OCI-LY3 (cell line): ENCODE measurements around the gene FOSL2.

ENCODE experiments used
- H2AFZ ChIP-seq: fragments of 200-600, 300-600 bp; shearing (Covaris generic); 2 replicates; pipeline ENCODE4 v1.6.0; 2014; ENCODE audit warnings: antibody characterized with exemption, low read depth, low read length
- H3K27ac ChIP-seq: fragments of 200-600, 300-600 bp; sonication (generic); 2 replicates; pipeline ENCODE4 v1.5.1; 2014; ENCODE audit warnings: mild to moderate bottlenecking, low read length, moderate library complexity, mixed read lengths
- H3K27me3 ChIP-seq: fragments of 200-600, 300-600 bp; sonication (generic); 2 replicates; pipeline ENCODE4 v1.6.1; 2014; ENCODE audit warnings: low read depth, low read length, mixed read lengths
- H3K36me3 ChIP-seq: fragments of 200-600, 300-600 bp; sonication (generic); replicated peaks from 2 replicates; pipeline ENCODE3; 2014; ENCODE audit warnings: low read depth, low read length, mixed read lengths
- H3K4me1 ChIP-seq: fragments of 300-600, 200-600 bp; sonication (generic); 2 replicates; pipeline ENCODE4 v1.6.1; 2014; ENCODE audit warnings: low read length, mixed read lengths
- H3K4me2 ChIP-seq: fragments of 200-600, 300-600 bp; sonication (generic); 2 replicates; pipeline ENCODE4 v1.6.1; 2014; ENCODE audit warnings: low read length, mixed read lengths
- H3K4me3 ChIP-seq: fragments of 300-600, 200-600 bp; sonication (generic); 2 replicates; pipeline ENCODE4 v1.5.1; 2014; ENCODE audit warnings: antibody characterized with exemption, mild to moderate bottlenecking, low read length, moderate library complexity
- H3K79me2 ChIP-seq: fragments of 300-600, 200-600 bp; shearing (Covaris generic); 2 replicates; pipeline ENCODE4 v1.6.1; 2014; ENCODE audit warnings: mild to moderate bottlenecking, low read length, mixed read lengths
- H3K9ac ChIP-seq: fragments of 300-600, 200-600 bp; shearing (Covaris generic); 2 replicates; pipeline ENCODE4 v1.6.0; 2014; ENCODE audit warnings: mild to moderate bottlenecking, low read length, moderate library complexity
- H3K9me3 ChIP-seq: fragments of 200-600, 300-600 bp; shearing (Covaris generic); 2 replicates; pipeline ENCODE4 v1.6.1; 2014; ENCODE audit warnings: low read length, mixed read lengths; ENCODE audit not compliant: insufficient read depth
- H4K20me1 ChIP-seq: fragments of 200-600, 300-600 bp; sonication (generic); 2 replicates; pipeline ENCODE4 v1.6.1; 2016; ENCODE audit warnings: low read length, mixed read lengths; ENCODE audit not compliant: insufficient read depth
- CTCF ChIP-seq: fragments of 200-600, 300-600 bp; sonication (generic); IDR thresholded peaks from 2 replicates; pipeline ENCODE4 v1.5.1; 2014; ENCODE audit warnings: antibody characterized with exemption, low read length, low read depth
- EZH2phosphoT487 ChIP-seq: fragments of 200-600 bp; shearing (Covaris generic); IDR thresholded peaks from 2 replicates; pipeline ENCODE4 v1.6.1; 2018; ENCODE audit warnings: antibody characterized with exemption, mixed run types, low read depth

Gene FOSL2

GRCh38 chr2:28357055-28357454, 35.6 kb upstream of the FOSL2 start:
- Histone ChIP-seq H3K4me1 (peaks cover 20% of the 10 kb centered on the region), H3K9ac (no peak overlapping the region), H3K9me3 (no peaks in the 10 kb centered on the region), H3K27me3 (no peaks in the 10 kb centered on the region), H3K36me3 (no peaks in the 10 kb centered on the region), H3K79me2 (no peaks in the 10 kb centered on the region), H2AFZ (no peak overlapping the region), H4K20me1 (no peaks in the 10 kb centered on the region), H3K27ac (no peak overlapping the region), H3K4me3 (no peak overlapping the region), H3K4me2 (no peak overlapping the region)
- TF ChIP-seq EZH2phosphoT487 (no peak), CTCF (no peak)

GRCh38 chr2:28357948-28358667, 34.5 kb upstream of the FOSL2 start:
- H3K4me3 ChIP-seq, result no peak overlapping the region
- TF ChIP-seq CTCF (no peak), EZH2phosphoT487 (no peak)
- H3K9ac ChIP-seq, result no peak overlapping the region
- H3K79me2 ChIP-seq, result no peaks in the 10 kb centered on the region
- peaks cover 17% of the 10 kb centered on the region for H3K4me1 ChIP-seq
- H3K36me3 ChIP-seq, result no peaks in the 10 kb centered on the region
- no peaks in the 10 kb centered on the region for H4K20me1 ChIP-seq
- H3K27ac ChIP-seq, result no peak overlapping the region
- no peaks in the 10 kb centered on the region for H3K27me3 ChIP-seq
- no peak overlapping the region for H3K4me2 ChIP-seq
- no peaks in the 10 kb centered on the region for H3K9me3 ChIP-seq
- H2AFZ ChIP-seq, result no peak overlapping the region

GRCh38 chr2:28358668-28359201, 33.9 kb upstream of the FOSL2 start:
- no peak overlapping the region; the same call in 1 of the 2 replicates for H3K27ac ChIP-seq
- H3K9me3 ChIP-seq, result no peaks in the 10 kb centered on the region
- no peaks in the 10 kb centered on the region for H3K27me3 ChIP-seq
- peak overlapping the region; percentile 83; the same call in 1 of the 2 replicates for H2AFZ ChIP-seq
- no peaks in the 10 kb centered on the region for H4K20me1 ChIP-seq
- peaks cover 17% of the 10 kb centered on the region for H3K4me1 ChIP-seq
- peak overlapping the region; percentile 62 for H3K4me3 ChIP-seq
- H3K9ac ChIP-seq, result peak overlapping the region; percentile 47; the same call in 1 of the 2 replicates
- H3K79me2 ChIP-seq, result no peaks in the 10 kb centered on the region
- H3K4me2 ChIP-seq, result peak overlapping the region; percentile 78
- TF ChIP-seq CTCF (no peak), EZH2phosphoT487 (no peak)
- H3K36me3 ChIP-seq, result no peaks in the 10 kb centered on the region

GRCh38 chr2:28359222-28360057, 33.2 kb upstream of the FOSL2 start:
- Histone ChIP-seq H3K4me3 (peak overlapping the region; percentile 62), H3K27ac (no peak overlapping the region; the same call in 1 of the 2 replicates), H3K9me3 (no peaks in the 10 kb centered on the region), H3K27me3 (no peaks in the 10 kb centered on the region), H3K9ac (peak overlapping the region; percentile 47; the same call in 1 of the 2 replicates), H4K20me1 (no peaks in the 10 kb centered on the region), H3K36me3 (no peaks in the 10 kb centered on the region), H3K4me2 (peak overlapping the region; percentile 78), H3K4me1 (peaks cover 17% of the 10 kb centered on the region), H2AFZ (peak overlapping the region; percentile 83), H3K79me2 (no peaks in the 10 kb centered on the region)
- no peak for TF ChIP-seq CTCF
- no peak for TF ChIP-seq EZH2phosphoT487
